ENCODE data around the gene AGPAT2.

DNA sequence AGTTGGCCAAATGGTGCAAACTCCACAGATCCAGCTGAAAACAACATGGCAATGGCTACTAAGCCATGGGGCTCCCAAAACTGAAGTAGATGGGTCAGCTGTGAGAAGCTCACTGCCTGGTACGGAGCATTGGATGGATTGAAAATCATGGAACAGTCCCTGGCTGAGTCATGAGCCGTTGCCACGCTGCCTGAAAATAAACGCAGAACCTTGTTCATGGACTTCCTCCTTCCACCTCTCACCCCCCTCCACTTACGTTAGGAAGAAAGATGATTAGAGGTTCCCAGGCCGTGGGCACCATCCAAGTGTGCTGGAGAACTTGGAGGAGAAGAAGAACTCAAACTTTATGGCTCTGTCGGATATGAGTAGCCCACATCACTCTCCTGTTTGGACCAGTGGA is 18.3 kb upstream of the AGPAT2 start:
- TF ChIP-seq, protein P1, sequence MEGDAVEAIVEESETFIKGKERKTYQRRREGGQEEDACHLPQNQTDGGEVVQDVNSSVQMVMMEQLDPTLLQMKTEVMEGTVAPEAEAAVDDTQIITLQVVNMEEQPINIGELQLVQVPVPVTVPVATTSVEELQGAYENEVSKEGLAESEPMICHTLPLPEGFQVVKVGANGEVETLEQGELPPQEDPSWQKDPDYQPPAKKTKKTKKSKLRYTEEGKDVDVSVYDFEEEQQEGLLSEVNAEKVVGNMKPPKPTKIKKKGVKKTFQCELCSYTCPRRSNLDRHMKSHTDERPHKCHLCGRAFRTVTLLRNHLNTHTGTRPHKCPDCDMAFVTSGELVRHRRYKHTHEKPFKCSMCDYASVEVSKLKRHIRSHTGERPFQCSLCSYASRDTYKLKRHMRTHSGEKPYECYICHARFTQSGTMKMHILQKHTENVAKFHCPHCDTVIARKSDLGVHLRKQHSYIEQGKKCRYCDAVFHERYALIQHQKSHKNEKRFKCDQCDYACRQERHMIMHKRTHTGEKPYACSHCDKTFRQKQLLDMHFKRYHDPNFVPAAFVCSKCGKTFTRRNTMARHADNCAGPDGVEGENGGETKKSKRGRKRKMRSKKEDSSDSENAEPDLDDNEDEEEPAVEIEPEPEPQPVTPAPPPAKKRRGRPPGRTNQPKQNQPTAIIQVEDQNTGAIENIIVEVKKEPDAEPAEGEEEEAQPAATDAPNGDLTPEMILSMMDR (IDR thresholded peaks at IDR 0.05): no peak
- TF ChIP-seq TCF7L2 (IDR thresholded peaks at IDR 0.05; ENCODE audit: low read depth, low read length): no peak
- TF ChIP-seq POLR2AphosphoS5 (IDR thresholded peaks at IDR 0.05; ENCODE audit: low read depth, low read length): no peak
- no peak for TF ChIP-seq SIN3A (IDR thresholded peaks at IDR 0.05; ENCODE audit: borderline replicate concordance, insufficient read depth, low read depth, low read length)
- TF ChIP-seq, protein P2, sequence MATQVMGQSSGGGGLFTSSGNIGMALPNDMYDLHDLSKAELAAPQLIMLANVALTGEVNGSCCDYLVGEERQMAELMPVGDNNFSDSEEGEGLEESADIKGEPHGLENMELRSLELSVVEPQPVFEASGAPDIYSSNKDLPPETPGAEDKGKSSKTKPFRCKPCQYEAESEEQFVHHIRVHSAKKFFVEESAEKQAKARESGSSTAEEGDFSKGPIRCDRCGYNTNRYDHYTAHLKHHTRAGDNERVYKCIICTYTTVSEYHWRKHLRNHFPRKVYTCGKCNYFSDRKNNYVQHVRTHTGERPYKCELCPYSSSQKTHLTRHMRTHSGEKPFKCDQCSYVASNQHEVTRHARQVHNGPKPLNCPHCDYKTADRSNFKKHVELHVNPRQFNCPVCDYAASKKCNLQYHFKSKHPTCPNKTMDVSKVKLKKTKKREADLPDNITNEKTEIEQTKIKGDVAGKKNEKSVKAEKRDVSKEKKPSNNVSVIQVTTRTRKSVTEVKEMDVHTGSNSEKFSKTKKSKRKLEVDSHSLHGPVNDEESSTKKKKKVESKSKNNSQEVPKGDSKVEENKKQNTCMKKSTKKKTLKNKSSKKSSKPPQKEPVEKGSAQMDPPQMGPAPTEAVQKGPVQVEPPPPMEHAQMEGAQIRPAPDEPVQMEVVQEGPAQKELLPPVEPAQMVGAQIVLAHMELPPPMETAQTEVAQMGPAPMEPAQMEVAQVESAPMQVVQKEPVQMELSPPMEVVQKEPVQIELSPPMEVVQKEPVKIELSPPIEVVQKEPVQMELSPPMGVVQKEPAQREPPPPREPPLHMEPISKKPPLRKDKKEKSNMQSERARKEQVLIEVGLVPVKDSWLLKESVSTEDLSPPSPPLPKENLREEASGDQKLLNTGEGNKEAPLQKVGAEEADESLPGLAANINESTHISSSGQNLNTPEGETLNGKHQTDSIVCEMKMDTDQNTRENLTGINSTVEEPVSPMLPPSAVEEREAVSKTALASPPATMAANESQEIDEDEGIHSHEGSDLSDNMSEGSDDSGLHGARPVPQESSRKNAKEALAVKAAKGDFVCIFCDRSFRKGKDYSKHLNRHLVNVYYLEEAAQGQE (IDR thresholded peaks at IDR 0.05; ENCODE audit: insufficient read depth in 1 of 2, low read depth in 2 of 2, low read length in 1 of 2): no peak
